Thoracic aorta (tissue), 2 donors: ENCODE measurements around the gene KCNT1. TPM values are rescaled to one million over a fixed set of nuclear protein-coding genes. Genes with fewer than 3 reads are reported as not detected.

Experiments used
- ATAC-seq: fragments of 150-250 bp; one replicate; pipeline ENCODE4 v1.8.0; 2017; ENCODE audit warnings: low read depth; ENCODE audit not compliant: insufficient number of reproducible peaks, low FRiP score
- DNase-seq: peaks from one replicate; pipeline ENCODE4 v3.0.0-alpha.2; 2020; ENCODE audit warnings: low spot score
- H3K27ac ChIP-seq, 2 donors: fragments of 200-600 bp; sonication (generic); 1 replicate in 1 of 2; 2 replicates in 1 of 2; pipeline ENCODE4 v1.5.1; 2016; ENCODE audit warnings: mild to moderate bottlenecking in 2 of 2, moderate library complexity in 2 of 2
- H3K27me3 ChIP-seq: fragments of 200-600 bp; sonication (generic); replicated peaks from 2 replicates; pipeline ENCODE4 v1.6.0; 2016; ENCODE audit warnings: mild to moderate bottlenecking; ENCODE audit not compliant: insufficient read depth
- H3K36me3 ChIP-seq: fragments of 200-600 bp; sonication (generic); one replicate; pipeline ENCODE4 v1.5.1; 2016
- H3K4me1 ChIP-seq, 2 donors: fragments of 200-600 bp; sonication (generic); 1 replicate in 1 of 2; 2 replicates in 1 of 2; pipeline versions ENCODE4 v1.5.1 to v1.6.0; 2016; ENCODE audit warnings: low read depth in 2 of 2, mild to moderate bottlenecking in 1 of 2; ENCODE audit not compliant: control insufficient read depth in 1 of 2
- H3K4me3 ChIP-seq: fragments of 200-600 bp; sonication (generic); 2 replicates; pipeline ENCODE4 v1.5.1; 2016; ENCODE audit warnings: mild to moderate bottlenecking
- H3K9me3 ChIP-seq: fragments of 200-600 bp; sonication (generic); 2 replicates; pipeline ENCODE4 v1.5.1; 2016
- total RNA-seq, 2 donors: library from RNA; depleted of rRNA; stranded (reverse); fragments of >200 nt; gene quantifications; one replicate each; pipeline versions ENCODE4 v1.1.0 to v1.2.3, GENCODE V29; 2016
- TF ChIP-seq, protein P1 (sequence below): fragments of 200-600 bp; sonication (generic); IDR thresholded peaks from one replicate; pipeline ENCODE4 v1.5.1; 2019; ENCODE audit warnings: antibody characterized with exemption

Gene KCNT1
- total RNA-seq, 2 donors from 2014 or later: 0.28 to 0.54 TPM

DNA sequence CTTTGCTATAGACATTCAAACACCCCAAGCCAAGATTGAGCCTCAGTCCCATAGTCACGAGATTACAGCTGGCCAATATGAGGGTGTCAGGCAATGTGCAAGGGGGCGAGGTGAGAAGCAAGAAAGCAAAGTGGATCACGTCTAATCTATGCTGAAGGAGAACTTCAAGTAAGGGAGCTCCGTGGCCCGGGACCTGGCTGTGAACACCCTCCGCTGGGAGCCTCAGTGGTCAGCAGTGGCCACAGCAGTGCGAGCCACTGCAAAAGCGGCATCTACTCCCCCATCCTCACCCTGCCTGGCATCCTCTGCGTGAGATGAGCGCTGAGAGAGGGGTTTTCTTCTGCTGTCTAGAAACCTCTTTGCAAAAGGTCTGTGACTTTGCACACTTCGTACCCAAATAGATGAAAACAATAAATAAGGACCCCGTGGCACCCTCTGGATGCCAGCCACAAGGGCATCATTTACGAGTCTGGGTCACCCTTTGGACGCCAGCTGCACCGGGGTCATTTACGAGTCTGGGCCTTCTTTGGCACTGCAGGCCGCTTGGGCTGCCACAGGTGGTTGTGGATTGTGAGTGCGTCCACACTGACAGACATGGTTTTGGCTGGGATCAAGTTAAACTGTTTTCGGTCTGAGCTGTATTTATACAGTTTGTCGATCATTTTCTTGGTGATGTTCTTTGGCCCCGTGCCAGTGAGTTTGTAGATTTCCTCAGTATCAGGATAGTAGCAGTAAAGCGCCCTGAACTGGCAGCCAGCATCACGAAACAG is 109.0 kb downstream of the KCNT1 start:
- H3K27ac ChIP-seq: no peak overlapping the region
- H3K4me3 ChIP-seq: no peak overlapping the region
- DNase-seq (no peak), ATAC-seq (no peak)
- H3K4me1 ChIP-seq: no peaks in the 10 kb centered on the region
- H3K9me3 ChIP-seq: no peaks in the 10 kb centered on the region
- H3K27me3 ChIP-seq: no peaks in the 10 kb centered on the region
- TF ChIP-seq, protein P1, sequence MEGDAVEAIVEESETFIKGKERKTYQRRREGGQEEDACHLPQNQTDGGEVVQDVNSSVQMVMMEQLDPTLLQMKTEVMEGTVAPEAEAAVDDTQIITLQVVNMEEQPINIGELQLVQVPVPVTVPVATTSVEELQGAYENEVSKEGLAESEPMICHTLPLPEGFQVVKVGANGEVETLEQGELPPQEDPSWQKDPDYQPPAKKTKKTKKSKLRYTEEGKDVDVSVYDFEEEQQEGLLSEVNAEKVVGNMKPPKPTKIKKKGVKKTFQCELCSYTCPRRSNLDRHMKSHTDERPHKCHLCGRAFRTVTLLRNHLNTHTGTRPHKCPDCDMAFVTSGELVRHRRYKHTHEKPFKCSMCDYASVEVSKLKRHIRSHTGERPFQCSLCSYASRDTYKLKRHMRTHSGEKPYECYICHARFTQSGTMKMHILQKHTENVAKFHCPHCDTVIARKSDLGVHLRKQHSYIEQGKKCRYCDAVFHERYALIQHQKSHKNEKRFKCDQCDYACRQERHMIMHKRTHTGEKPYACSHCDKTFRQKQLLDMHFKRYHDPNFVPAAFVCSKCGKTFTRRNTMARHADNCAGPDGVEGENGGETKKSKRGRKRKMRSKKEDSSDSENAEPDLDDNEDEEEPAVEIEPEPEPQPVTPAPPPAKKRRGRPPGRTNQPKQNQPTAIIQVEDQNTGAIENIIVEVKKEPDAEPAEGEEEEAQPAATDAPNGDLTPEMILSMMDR: no peak
- peaks cover 39% of the 10 kb centered on the region for H3K36me3 ChIP-seq

GRCh38 chr9:135811801-135812200 is 109.8 kb downstream of the KCNT1 start:
- DNase-seq (no peak), ATAC-seq (no peak)
- Histone ChIP-seq H3K27ac (no peak overlapping the region), H3K4me3 (no peak overlapping the region), H3K4me1 (no peaks in the 10 kb centered on the region), H3K27me3 (no peaks in the 10 kb centered on the region), H3K36me3 (peaks cover 47% of the 10 kb centered on the region), H3K9me3 (no peaks in the 10 kb centered on the region)
- TF ChIP-seq, protein P1: no peak

GRCh38 chr9:135812961-135813360 is 111.0 kb downstream of the KCNT1 start:
- H3K4me1 ChIP-seq: no peaks in the 10 kb centered on the region
- ATAC-seq (no peak), DNase-seq (no peak)
- H3K27me3 ChIP-seq: no peaks in the 10 kb centered on the region
- no peak overlapping the region for H3K4me3 ChIP-seq
- H3K27ac ChIP-seq: no peak overlapping the region
- H3K9me3 ChIP-seq: no peaks in the 10 kb centered on the region
- H3K36me3 ChIP-seq: peaks cover 59% of the 10 kb centered on the region
- TF ChIP-seq, protein P1: no peak

- ATAC-seq: no peak
- H3K4me3 ChIP-seq: no peak overlapping the region
- no peaks in the 10 kb centered on the region for H3K27me3 ChIP-seq
- DNase-seq: no peak
- H3K9me3 ChIP-seq: no peaks in the 10 kb centered on the region
- H3K27ac ChIP-seq: no peak overlapping the region
- H3K36me3 ChIP-seq: peaks cover 67% of the 10 kb centered on the region
- TF ChIP-seq, protein P1: no peak
- H3K4me1 ChIP-seq: no peaks in the 10 kb centered on the region
These were observed 111.8 kb downstream of the KCNT1 start for GRCh38 chr9:135813671-135814290.

GRCh38 chr9:135814421-135815095 is 112.6 kb downstream of the KCNT1 start:
- no peaks in the 10 kb centered on the region for H3K27me3 ChIP-seq
- no peak overlapping the region for H3K4me3 ChIP-seq
- DNase-seq (no peak), ATAC-seq (no peak)
- TF ChIP-seq, protein P1: no peak
- no peaks in the 10 kb centered on the region for H3K4me1 ChIP-seq
- H3K9me3 ChIP-seq: no peaks in the 10 kb centered on the region
- no peak overlapping the region for H3K27ac ChIP-seq
- H3K36me3 ChIP-seq: peaks cover 69% of the 10 kb centered on the region
